PC-9 (cell line): ENCODE measurements around the gene PFKFB3. TPM values are rescaled to one million over a fixed set of nuclear protein-coding genes. Genes with fewer than 3 reads are reported as not detected.
"Not testable (repeated sequence)": the region's sequence is repeated elsewhere in the genome, so short reads cannot be mapped to it uniquely, and the experiment has no call there.

Experiments
- BruUV-seq: library from RNA; stranded (reverse); fragments of 400-500 nt; replicated peaks from 2 replicates; lab custom pipeline; 2021; lab: Mats Ljungman, UMichigan
- CTCF ChIA-PET: fragments of 300-600 bp; sonication (Branson Sonifier 250); formaldehyde crosslinking; loops from one replicate; lab custom pipeline; 2022; ENCODE audit warnings: antibody characterized with exemption; lab: Charles Lee
- POLR2A ChIA-PET: fragments of 300-600 bp; sonication (Branson Sonifier 250); formaldehyde crosslinking; loops from one replicate; lab custom pipeline; 2022; ENCODE audit warnings: antibody characterized with exemption; ENCODE audit not compliant: unreplicated experiment; lab: Charles Lee
- DNase-seq, 2 experiments: peaks; one replicate each; pipeline versions ENCODE4 v3.0.0 to v3.0.0-alpha.2; 2015 to 2022; ENCODE audit warnings: mixed read lengths in 1 of 2
- H2AFZ ChIP-seq: fragments of 200-600 bp; sonication (generic); 2 replicates; pipeline ENCODE4 v1.8.1; 2017; ENCODE audit warnings: antibody characterized with exemption
- H3F3A ChIP-seq: fragments of 200-600 bp; sonication (generic); 2 replicates; pipeline ENCODE4 v1.8.1; 2017; ENCODE audit warnings: antibody characterized with exemption, mild to moderate bottlenecking, low read depth; ENCODE audit not compliant: insufficient read depth
- H3K27ac ChIP-seq: fragments of 200-600 bp; sonication (generic); 2 replicates; pipeline ENCODE4 v1.6.1; 2016; ENCODE audit warnings: mixed run types
- H3K27me3 ChIP-seq: fragments of 200-600 bp; sonication (generic); 2 replicates; pipeline ENCODE4 v1.6.1; 2016; ENCODE audit warnings: low read depth, mixed run types; ENCODE audit not compliant: insufficient read depth
- H3K36me3 ChIP-seq: fragments of 200-600 bp; sonication (generic); 2 replicates; pipeline ENCODE4 v1.6.1; 2016; ENCODE audit warnings: low read depth, mixed run types
- H3K4me1 ChIP-seq: fragments of 200-600 bp; sonication (generic); replicated peaks from 2 replicates; pipeline ENCODE4 v1.6.1; 2016; ENCODE audit warnings: mixed run types; ENCODE audit not compliant: insufficient read depth
- H3K4me2 ChIP-seq: fragments of 200-600 bp; sonication (generic); 2 replicates; pipeline ENCODE4 v1.6.1; 2017; ENCODE audit warnings: mixed run types
- H3K4me3 ChIP-seq: fragments of 200-600 bp; sonication (generic); 2 replicates; pipeline ENCODE4 v1.6.1; 2016; ENCODE audit warnings: mixed run types
- H3K79me2 ChIP-seq: fragments of 200-600 bp; sonication (generic); 2 replicates; pipeline ENCODE4 v1.6.1; 2017; ENCODE audit warnings: low read depth, mixed run types
- H3K9me2 ChIP-seq: fragments of 200-600 bp; sonication (generic); 2 replicates; pipeline ENCODE4 v1.8.1; 2017; ENCODE audit warnings: mild to moderate bottlenecking; ENCODE audit not compliant: insufficient read depth
- H3K9me3 ChIP-seq: fragments of 200-600 bp; sonication (generic); 2 replicates; pipeline ENCODE4 v1.8.1; 2016; ENCODE audit warnings: low read depth; ENCODE audit not compliant: insufficient read depth
- H4K20me1 ChIP-seq: fragments of 200-600 bp; sonication (generic); 2 replicates; pipeline ENCODE4 v1.8.1; 2017; ENCODE audit not compliant: insufficient read depth
- CTCF ChIP-seq: fragments of 200-600 bp; sonication (generic); conservative IDR thresholded peaks from 2 replicates; pipeline ENCODE4 v1.6.1; 2017; ENCODE audit warnings: mixed run types, antibody characterized with exemption, mild to moderate bottlenecking, moderate library complexity
- EZH2 ChIP-seq: fragments of 200-600 bp; sonication (generic); IDR thresholded peaks from 2 replicates; pipeline ENCODE4 v1.8.0; 2017; ENCODE audit warnings: antibody characterized with exemption, low read depth
- intact Hi-C: fragments of 100-400 bp; cut with micrococcal nuclease; formaldehyde crosslinking; loops from one replicate; pipeline ENCODE4 v1.10.0; 2022; ENCODE audit not compliant: unreplicated experiment
- total RNA-seq: library from RNA; stranded (reverse); gene quantifications from 2 replicates; pipeline ENCODE4 v1.2.3, GENCODE V29; 2021

Gene PFKFB3
- total RNA-seq, 1 experiment from 2014 or later: 37.8 TPM

GRCh38 chr10:6187278-6187677 lies 15.5 kb upstream of the PFKFB3 start:
- BruUV-seq: no TSS peak
- Histone ChIP-seq H3K4me2 (no peak overlapping the region), H3F3A (no peaks in the 10 kb centered on the region; the same call in 1 of the 2 replicates), H3K9me3 (no peaks in the 10 kb centered on the region), H3K4me3 (no peak overlapping the region), H3K36me3 (no peaks in the 10 kb centered on the region), H3K79me2 (no peaks in the 10 kb centered on the region), H2AFZ (no peak overlapping the region), H3K4me1 (no peaks in the 10 kb centered on the region), H4K20me1 (no peaks in the 10 kb centered on the region), H3K27ac (no peak overlapping the region), H3K9me2 (no peaks in the 10 kb centered on the region), H3K27me3 (no peaks in the 10 kb centered on the region)
- POLR2A ChIA-PET: no interaction called here
- CTCF ChIA-PET: no interaction called here
- TF ChIP-seq EZH2 (no peak), CTCF (no peak)
- intact Hi-C loops: no loop called here
- DNase-seq: no peak

GRCh38 chr10:6190033-6190432 lies 12.7 kb upstream of the PFKFB3 start:
- H3K4me3 ChIP-seq, H2AFZ ChIP-seq, CTCF ChIA-PET: not testable (repeated sequence)

GRCh38 chr10:6191147-6191546 lies 11.6 kb upstream of the PFKFB3 start:
- Histone ChIP-seq H4K20me1 (no peaks in the 10 kb centered on the region), H3K9me3 (no peaks in the 10 kb centered on the region), H2AFZ (no peak overlapping the region), H3K79me2 (no peaks in the 10 kb centered on the region), H3K27me3 (no peaks in the 10 kb centered on the region), H3K36me3 (no peaks in the 10 kb centered on the region), H3K4me2 (no peak overlapping the region), H3K9me2 (no peaks in the 10 kb centered on the region), H3K4me3 (no peak overlapping the region), H3K4me1 (no peaks in the 10 kb centered on the region), H3K27ac (no peak overlapping the region), H3F3A (no peaks in the 10 kb centered on the region; the same call in 1 of the 2 replicates)
- intact Hi-C loops: no loop called here
- ChIA-PET POLR2A (no interaction called here), CTCF (no interaction called here)
- TF ChIP-seq EZH2 (no peak), CTCF (no peak)
- no peak for DNase-seq
- no TSS peak for BruUV-seq

More at GRCh38 chr10:6190033-6190432, 12.7 kb upstream of the PFKFB3 start:
- H3K79me2 ChIP-seq, H3K9me2 ChIP-seq, H3K4me1 ChIP-seq, H3K27me3 ChIP-seq, H3K36me3 ChIP-seq, H3F3A ChIP-seq, H3K27ac ChIP-seq, H3K9me3 ChIP-seq, intact Hi-C loops, H4K20me1 ChIP-seq, BruUV-seq, DNase-seq, H3K4me2 ChIP-seq, POLR2A ChIA-PET: not testable (repeated sequence)

GRCh38 chr10:6191569-6191968 lies 11.2 kb upstream of the PFKFB3 start:
- no TSS peak for BruUV-seq
- no peak overlapping the region for H2AFZ ChIP-seq
- H3K27ac ChIP-seq: no peak overlapping the region
- CTCF ChIA-PET: no interaction called here
- H3K36me3 ChIP-seq: no peaks in the 10 kb centered on the region
- no peak for TF ChIP-seq CTCF
- no peak for TF ChIP-seq EZH2
- no peaks in the 10 kb centered on the region for H4K20me1 ChIP-seq
- no peaks in the 10 kb centered on the region for H3K9me3 ChIP-seq
- H3K27me3 ChIP-seq: no peaks in the 10 kb centered on the region
- H3K9me2 ChIP-seq: no peaks in the 10 kb centered on the region
- H3K79me2 ChIP-seq: no peaks in the 10 kb centered on the region
- H3K4me2 ChIP-seq: no peak overlapping the region
- H3K4me3 ChIP-seq: no peak overlapping the region
- POLR2A ChIA-PET: no interaction called here
- no peak for DNase-seq
- H3K4me1 ChIP-seq: no peaks in the 10 kb centered on the region
- no peaks in the 10 kb centered on the region; the same call in 1 of the 2 replicates for H3F3A ChIP-seq
- intact Hi-C loops: no loop called here

GRCh38 chr10:6193342-6193741 lies 9.4 kb upstream of the PFKFB3 start:
- H2AFZ ChIP-seq, H3K4me1 ChIP-seq, BruUV-seq, H3K27me3 ChIP-seq, H3K79me2 ChIP-seq, POLR2A ChIA-PET, H3K36me3 ChIP-seq, H3K9me3 ChIP-seq, intact Hi-C loops, H3F3A ChIP-seq, DNase-seq, H4K20me1 ChIP-seq, H3K27ac ChIP-seq, H3K4me3 ChIP-seq, CTCF ChIA-PET, H3K4me2 ChIP-seq, H3K9me2 ChIP-seq: not testable (repeated sequence)
